Activated CD4-positive, alpha-beta T cell treated with anti-CD3 and anti-CD28 coated beads, Interleukin-2, Interleukin-4, amounts not matched to agents 100 ng/mL and 50 ng/mL, durations not matched to agents 16 hours and 8 hours (primary cell): ENCODE data around the gene METTL6.
A peak's percentile ranks its signal among the peaks of the same experiment; 100 is the strongest.
"Not testable (repeated sequence)": the region's sequence is repeated elsewhere in the genome, so short reads cannot be mapped to it uniquely, and the experiment has no call there.

Experiments
- DNase-seq: peaks from one replicate; pipeline ENCODE4 v3.0.0-alpha.2; 2020; ENCODE audit warnings: low spot score

METTL6 gene

DNA sequence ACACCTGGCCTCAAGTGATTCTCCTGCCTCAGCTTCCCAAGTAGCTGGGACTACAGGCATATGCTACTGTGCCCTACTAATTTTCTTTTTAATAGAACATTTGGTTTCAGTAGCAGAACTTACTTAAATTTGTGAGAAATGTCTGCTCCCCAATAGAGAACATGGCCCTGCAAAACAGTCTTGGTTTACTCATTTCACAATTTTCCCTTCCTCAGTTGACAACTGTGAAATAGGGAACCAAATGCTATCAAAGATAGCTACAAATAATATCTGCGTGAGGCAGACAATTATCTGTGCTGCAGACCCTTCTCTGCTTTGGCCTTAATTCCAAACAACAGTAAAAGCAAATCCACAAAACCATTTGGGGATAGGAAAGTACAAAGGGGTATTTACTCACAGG lies 22.6 kb downstream of the METTL6 start:
- no peak for DNase-seq

DNA sequence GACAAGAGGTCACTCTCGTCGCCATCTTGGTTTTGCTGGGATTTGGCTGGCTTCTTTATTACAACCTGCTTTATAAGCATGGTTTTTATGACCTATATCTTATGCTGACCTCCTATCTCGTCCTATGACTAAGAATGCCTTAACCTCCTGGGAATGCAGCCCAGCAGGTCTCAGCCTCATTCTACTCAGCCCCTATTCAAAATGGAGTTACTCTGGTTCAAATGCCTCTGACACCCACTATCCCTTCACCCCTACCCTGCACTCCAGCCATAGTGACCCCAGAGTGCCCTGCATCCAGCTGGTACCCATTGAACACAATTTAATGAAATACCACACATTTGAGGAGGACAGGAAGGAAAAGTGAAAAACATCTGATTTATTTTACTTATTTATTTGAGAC lies 23.4 kb downstream of the METTL6 start:
- no peak for DNase-seq

DNA sequence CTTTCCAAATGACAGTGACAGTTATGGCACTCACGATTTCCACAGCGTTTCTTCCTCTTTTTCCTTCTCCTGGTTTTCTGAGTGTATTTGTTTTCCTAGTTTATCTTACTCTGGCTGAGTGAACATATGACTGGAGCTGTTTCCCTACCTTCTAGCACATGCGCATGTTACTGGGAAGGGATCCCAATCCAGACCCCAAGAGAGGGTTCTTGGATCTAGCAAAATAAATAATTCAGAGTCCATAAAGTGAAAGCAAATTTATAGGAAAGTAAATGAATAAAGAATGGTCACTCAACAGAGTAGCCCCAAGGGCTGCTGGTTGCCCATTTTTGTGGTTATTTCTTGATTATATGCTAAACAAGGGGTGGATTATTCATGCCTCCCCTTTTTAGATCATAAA lies 23.8 kb downstream of the METTL6 start:
- DNase-seq = no peak

DNA sequence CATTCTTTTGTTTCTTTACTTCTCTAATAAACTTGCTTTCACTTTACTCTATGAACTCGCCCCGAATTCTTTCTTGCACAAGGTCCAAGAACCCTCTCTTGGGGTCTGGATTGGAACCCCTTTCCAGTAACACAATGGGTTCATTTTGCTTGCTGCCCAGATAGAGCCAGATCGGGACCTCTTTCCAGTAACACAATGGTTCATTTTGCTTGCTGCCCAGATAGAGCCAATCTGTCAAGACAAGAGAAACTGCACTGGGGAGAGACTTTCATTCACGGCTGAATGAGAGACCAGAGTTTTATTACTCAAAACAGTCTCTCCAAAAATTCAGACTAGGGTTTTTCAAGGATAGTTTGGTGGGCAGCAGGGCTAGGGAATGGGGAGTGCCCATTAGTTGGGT lies 25.4 kb downstream of the METTL6 start:
- DNase-seq = no peak

DNA sequence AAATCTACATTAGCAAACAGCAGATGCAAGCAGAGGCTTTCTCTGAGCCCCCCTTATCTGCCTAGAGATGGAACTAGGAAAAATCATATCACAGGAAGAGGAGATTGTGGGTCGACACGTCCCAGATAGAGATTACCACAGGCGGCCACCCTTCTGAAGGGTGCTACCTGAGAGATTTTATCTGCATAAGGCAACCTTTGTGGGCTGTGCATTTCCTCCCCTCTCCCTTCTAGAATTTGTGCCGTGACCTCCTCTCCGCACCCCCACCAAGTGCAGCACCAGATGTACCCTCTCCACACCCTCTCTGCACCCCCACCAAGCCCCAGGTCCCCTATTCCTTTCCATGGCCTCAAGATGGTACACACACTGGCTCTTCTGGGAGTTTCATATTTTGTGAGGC lies 27.4 kb downstream of the METTL6 start:
- DNase-seq = no peak

DNA sequence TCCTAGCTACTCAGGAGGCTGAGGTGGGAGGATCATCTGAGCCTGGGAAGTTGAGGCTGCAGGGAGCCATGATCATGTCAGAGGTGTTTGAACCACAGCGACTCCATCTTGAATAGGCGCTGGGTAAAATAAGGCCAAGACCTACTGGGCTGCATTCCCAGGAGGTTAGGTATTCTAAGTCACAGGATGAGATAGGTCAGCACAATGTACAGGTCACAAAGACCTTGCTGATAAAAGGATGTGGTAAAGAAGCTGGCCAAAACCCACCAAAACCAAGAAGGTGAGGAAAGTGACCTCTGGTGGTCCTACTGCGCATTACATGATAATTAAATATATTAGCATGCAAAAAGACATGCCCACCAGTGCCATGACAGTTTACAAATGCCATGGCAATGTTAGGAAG lies 28.6 kb downstream of the METTL6 start:
- DNase-seq = peak; percentile 22

DNA sequence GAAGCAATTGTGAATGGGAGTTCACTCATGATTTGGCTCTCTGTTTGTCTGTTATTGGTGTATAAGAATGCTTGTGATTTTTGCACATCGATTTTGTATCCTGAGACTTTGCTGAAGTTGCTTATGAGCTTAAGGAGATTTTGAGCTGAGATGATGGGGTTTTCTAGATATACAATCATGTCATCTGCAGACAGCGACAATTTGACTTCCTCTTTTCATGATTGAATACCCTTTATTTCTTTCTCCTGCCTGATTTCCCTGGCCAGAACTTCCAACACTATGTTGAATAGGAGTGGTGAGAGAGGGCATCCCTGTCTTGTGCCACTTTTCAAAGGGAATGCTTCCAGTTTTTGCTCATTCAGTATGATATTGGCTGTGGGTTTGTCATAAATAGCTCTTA lies 34.1 kb downstream of the METTL6 start:
- DNase-seq = not testable (repeated sequence)

DNA sequence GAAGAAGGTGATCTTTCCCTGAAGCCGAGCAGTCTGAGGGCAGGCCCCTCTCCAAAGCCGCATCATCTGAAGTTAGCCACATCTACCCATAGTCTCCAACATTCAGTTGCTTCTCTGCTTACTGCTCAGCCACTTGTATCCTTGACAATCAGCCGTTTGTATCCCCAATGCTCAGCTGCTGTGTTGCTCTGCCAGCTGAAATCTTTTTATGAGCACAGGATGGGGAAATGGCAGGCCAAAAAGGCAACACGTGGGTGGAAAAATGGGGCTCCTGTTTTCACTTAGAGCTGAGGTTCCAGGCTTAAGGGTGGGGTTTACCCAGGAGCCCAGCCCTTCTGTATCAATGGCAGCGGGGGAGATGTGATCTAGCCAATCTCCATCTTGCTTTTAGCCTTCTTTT lies 36.3 kb downstream of the METTL6 start:
- DNase-seq = no peak

DNA sequence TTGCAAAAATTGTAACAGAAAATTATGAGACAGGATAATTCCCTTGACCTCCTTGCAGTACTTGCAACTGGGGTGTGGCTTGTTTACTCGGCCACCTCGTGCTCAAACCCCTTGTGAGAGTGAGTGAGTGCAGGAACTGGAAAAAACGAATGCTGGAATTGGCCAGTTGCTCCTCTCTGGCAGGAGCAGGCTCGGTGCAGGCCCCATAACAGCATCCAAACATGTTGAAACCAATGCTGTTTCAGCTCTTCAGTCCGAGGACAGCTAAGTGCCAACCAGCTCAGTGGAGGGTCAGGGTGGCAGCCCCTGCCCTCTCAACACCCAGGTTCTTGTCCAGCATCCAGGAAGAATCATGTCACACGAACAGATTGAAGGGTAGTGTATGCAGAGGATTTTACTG lies 36.9 kb downstream of the METTL6 start:
- DNase-seq = no peak

DNA sequence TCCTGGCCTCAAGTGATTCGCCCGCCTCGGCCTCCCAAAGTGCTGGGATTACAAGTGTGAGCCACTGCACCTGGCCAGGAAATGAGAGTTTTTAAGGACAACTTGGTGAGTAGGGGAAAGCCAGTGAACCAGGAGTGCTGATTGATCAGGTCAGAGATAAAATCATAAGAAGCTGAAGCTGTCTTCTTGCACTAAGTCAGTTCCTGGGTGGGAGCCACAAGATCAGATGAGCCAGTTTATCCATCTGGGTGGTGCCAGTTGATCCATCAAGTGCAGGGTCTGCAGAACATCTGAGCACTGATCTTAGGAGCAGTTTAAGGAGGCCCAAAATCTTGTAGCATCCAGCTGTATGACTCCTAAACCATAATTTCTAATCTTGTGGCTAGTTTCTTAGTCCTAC lies 39.0 kb downstream of the METTL6 start:
- DNase-seq = not testable (repeated sequence)

DNA sequence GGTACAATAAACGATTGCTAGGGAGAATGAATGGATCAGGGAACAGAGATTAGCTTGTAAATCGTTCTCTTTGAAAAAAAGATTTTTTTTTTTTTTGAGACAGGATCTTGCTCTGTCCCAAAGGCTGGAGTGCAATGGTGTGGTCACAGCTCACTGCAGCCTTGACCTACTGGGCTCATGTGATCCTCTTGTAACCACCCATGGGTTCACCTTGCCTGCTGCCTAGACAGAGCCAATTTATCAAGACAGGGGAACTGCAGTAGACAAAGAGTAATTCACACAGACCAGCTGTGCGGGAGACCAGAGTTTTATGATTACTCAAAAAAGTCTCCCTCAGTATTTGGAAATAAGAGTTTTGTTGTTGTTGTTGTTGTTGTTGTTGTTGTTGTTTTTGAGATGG lies 39.6 kb downstream of the METTL6 start:
- DNase-seq = no peak

DNA sequence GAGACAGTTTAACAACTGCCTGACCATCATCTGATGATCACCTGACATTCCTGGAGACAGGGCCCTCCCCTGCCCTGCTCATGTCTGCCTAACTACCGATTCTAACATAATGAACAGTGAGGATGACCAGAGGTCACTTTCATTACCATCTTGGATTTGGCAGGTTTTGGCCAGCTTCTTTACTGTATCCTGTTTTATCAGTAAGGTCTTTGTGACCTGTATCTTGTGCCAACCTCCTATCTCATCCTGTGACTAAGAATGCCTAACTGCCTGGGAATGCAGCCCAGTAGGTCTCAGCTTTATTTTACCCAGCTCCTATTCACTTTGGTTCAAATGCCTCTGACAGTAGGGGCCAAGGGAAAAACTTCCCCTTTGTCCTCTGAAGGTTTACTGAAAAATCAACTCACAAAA lies 40.2 kb downstream of the METTL6 start:
- no peak for DNase-seq

DNA sequence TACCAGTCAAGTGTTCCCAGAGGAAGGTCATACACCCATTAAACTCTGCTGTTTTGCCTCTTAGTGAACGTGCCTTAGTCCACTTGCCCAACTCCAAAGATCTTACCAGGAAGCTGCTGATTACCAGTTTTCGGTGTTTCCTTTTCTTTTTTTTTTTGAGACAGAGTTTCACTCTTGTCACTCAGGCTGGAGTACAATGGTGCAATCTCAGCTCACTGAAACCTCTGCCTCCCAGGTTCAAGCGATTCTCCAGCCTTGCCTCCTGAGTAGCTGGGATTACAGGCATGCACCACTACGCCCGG lies 40.7 kb downstream of the METTL6 start:
- not testable (repeated sequence) for DNase-seq

DNA sequence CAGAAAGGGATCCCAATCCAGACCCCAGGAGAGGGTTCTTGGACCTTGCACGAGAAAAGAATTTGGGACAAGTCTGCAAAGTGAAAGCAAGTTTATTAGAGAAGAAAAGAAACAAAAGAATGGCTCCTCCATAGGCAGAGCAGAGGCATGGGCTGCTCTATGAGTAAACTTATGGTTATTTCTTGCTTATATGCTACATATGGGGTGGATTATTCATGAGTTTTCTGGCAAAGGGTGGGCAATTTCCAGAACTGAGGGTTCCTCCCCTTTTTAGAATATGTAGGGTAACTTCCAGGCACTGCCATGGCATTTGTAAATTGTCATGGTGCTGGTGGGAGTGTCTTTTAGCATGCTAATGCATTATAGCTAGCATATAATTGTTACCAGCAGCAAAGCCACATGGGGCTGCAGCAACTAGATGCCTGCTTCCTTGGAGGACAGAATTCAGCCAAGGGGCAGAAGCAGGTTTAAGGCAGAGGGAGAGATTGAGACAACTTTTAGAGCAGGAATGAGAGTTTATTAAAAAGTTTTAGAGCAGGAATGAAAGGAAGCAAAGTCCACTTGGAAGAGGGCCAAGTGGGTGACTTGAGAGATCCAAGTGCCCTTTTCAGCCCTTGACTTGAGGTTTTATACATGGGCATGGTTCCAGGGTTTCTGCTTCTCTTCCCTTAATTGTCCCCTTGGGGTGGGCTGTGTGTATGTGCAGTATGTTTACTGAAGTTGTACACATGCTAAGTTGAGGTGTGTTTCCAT lies 41.3 kb downstream of the METTL6 start:
- DNase-seq = no peak

DNA sequence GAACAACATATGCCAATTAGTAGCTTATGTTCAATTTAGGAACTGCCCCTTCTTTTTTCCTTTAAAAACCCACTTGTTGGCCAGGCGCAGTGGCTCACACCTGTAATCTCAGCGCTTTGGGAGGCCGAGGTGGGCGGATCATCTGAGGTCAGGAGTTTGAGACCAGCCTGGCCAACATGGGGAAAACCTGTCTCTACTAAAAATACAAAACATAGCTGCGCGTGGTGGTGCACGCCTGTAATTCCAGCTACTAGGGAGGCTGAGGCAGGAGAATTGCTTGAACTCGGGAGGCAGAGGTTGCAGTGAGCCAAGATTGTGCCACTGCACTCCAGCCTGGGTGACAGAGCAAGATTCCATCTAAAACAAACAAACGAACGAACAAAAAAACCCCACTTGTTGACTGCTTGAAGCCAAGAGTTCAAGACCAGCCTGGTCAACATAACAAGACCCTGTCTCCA lies 42.1 kb downstream of the METTL6 start:
- not testable (repeated sequence) for DNase-seq

DNA sequence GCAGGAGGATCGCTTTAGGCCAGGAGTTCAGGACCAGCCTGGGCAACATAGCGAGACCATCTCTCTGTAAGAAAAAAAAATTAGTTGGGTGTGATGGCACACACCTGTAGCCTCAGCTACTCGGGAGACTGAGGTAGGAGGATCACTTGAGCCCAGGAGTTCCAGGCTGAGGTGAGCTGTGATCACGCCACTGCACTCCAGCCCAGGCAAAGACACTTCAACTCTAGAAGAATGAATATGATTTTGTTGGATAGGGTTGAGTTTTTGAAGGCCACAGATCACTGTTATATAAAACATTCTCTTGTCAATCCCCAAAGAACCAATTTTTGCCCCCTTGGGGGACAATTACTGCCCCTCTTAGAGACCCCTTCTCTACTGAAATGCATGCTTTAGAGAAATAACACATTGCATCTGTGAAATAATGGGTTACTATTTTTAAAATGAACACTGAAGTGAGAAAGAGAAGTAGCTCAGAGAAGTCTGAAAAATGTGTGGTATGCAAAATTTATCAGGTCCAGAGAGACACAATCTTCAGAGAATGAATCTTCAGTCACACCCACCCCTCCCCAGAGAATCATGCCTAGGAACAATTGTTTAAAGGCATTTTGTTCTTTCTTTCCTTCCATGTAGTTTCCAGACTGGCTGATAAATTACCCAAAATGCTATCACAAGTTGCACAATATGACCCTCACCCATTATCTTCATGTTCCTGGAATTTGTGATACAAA lies 42.7 kb downstream of the METTL6 start:
- DNase-seq = no peak

DNA sequence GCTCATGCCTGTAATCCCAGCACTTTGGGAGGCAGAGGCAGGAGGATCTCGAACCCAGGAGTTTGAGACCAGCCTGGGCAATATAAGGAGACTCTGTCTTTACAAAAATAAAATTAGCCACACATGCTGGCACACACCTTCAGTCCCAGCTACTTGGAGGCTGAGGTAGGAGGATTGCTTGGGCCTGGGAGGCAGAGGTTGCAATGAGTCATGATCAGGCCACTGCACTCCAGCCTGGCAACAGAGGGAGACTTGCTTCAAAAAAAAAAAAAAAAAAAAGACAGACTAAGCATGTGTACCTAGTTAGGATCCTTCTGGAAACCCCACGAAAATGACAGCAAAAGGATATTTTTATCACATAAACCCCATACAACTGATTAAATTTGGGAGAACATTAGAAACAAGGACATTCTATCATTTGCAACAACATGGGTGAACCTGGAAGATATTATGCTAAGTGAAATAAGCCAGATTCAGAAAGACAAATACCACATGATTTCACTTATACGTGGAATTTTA lies 44.9 kb downstream of the METTL6 start:
- DNase-seq = no peak

DNA sequence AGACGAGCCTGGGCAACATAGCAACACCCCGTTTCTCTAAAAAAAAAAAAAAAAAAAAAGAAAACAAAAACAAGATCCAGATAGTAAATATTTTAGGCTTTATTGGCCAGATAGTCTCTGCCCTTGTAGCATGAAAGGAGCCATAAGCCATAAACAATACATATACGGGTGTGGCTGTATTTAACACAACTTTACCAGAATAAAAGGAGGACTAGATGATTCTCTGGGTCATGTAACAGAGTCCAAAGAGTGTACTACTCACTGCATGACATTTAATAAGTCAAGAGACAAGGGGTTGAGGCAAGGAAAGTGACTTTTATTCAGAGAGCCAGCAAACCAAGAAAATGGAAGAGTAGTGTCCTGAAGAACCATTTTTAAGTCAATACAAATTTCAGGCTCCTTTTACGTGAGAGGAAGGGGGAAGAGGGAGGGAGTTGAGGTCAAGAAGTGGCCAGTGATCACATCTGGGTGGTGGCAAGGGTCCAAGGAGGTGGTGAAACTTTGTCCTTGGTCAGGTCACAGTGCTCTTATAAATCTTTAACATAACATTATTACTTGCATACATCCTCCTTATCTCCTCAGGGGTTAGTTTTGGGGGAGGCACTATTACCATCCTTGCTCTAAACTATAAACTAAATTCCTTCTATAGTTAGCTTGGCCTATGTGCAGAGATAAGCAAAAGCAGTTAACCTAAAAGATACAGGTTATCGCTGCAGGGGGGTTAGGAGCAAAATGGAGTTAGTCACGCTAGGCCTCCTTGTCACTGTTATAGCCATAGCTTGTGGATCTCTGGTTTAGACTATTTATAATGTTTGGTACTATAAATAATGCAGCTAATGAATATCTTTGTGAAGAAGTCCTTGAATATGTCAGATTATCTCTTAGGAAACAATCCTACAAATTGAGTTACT lies 46.1 kb downstream of the METTL6 start:
- no peak for DNase-seq

DNA sequence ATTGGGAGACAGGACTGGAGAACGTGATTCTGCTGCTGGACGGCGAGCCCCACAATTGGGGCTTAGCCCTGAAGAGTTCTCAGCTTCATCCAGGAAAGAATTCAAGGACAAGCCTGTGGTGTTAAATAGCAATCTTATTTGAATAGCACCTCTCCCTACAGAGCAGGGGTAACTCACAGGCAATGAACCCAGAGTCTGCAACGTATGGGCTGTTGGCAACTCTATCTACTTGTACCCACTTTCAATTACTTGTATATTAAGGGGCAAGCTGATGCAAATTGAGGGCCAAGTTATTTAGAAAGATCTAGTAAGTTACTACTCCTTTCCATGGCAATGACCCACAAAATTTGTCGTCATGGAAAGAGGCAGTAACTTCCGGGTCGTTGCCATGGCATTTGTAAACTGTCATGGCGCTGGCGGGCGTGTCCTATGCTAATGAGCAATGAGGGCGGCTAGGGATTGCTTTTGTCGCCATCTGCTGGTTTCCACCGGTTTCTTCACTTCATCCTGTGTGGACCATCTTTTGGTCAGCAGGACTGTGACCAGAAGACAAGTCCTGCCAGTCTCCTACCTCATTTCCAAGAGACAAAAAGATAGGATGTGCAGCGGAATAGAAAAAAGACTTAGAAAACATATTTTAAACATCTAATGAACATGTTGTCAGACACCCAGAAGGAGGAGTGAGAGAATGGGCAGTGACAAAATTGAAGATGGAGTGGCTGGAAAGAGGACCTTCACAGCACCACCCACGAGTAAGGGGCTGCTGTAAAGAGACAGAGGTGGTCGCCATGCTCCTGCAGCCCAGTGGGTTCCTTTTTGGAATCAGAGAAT lies 49.2 kb downstream of the METTL6 start:
- DNase-seq = peak; percentile 96

DNA sequence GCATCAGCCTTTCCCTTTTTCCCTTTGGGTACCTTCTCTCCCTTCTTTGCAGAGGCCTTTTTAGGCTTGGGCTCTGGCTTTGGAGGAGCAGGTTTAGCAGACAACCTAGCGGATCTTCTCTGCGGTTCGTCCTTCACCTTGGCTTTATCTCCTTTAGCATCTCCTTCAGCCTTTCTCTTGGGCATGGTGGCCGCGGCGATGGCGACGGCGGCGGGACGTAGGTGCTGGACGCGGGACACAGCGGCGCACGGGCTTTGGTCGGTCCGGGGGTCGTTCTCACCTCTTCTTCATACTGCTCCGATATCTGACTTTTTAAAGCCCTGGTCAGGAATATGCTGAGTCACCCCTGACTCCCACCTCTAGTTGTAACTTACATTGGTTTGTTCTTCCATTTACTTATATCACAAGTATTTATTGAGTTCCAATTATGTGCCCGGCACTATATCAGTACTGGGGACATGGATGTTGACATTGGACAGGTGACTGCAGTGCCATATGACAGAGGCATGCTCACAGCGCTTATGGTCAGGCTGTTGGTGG lies 51.8 kb downstream of the METTL6 start:
- no peak for DNase-seq

DNA sequence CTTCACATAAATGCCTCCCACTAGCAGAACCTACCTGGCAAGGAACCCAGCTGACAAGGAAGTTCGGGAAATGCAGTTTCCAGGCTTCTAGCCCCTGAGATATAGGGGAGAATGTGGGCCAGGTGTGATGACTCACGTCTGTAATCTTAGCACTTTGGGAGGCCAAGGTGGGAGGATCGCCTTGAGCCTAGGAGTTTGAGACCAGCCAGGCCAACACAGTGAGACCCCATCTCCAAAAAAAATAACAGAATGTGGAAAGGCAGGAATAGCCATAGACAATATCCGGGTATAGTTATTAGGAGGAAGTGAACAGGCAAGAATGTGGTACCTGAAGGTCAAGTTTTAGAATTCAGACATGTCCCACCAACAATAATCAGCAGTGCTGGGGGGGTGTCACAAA lies 54.4 kb downstream of the METTL6 start:
- DNase-seq = no peak
